Activated naive CD8-positive, alpha-beta T cell treated with anti-CD3 and anti-CD28 coated beads, Interleukin-2, amount 10 ng/mL, durations not matched to agents 7 days and 5 days (primary cell): ENCODE results near the gene HSD17B12. TPM values are rescaled to one million over a fixed set of nuclear protein-coding genes. Genes with fewer than 3 reads are reported as not detected.

Source experiments
- ATAC-seq: fragments of 150-1000 bp; cut with Tn5 transposase; one replicate; pipeline ENCODE4 v1.10.0; 2021; ENCODE audit warnings: low read depth, moderate library complexity
- POLR2A ChIA-PET: fragments of 350-600 bp; sonication (Branson Sonifier 250); formaldehyde crosslinking; loops from one replicate; lab custom pipeline; 2021; ENCODE audit warnings: antibody characterized with exemption; lab: Charles Lee
- DNase-seq: peaks from one replicate; pipeline ENCODE4 v3.0.0; 2021
- H3K27ac Mint-ChIP-seq: one replicate; pipeline ENCODE4 v1.8.0; 2022; ENCODE audit warnings: mild to moderate bottlenecking, mixed read lengths
- H3K27me3 Mint-ChIP-seq: one replicate; pipeline ENCODE4 v1.8.0; 2022; ENCODE audit warnings: mild to moderate bottlenecking, moderate library complexity, mixed read lengths
- H3K36me3 Mint-ChIP-seq: one replicate; pipeline ENCODE4 v1.8.0; 2021; ENCODE audit warnings: mild to moderate bottlenecking, mixed read lengths
- H3K4me1 Mint-ChIP-seq: one replicate; pipeline ENCODE4 v1.8.0; 2021; ENCODE audit warnings: mixed read lengths
- H3K4me3 Mint-ChIP-seq: one replicate; pipeline ENCODE4 v1.8.0; 2022; ENCODE audit warnings: mild to moderate bottlenecking, moderate library complexity, mixed read lengths
- H3K9me3 Mint-ChIP-seq: one replicate; pipeline ENCODE4 v1.8.0; 2021; ENCODE audit warnings: mixed read lengths
- total RNA-seq, 2 experiments: library from RNA; stranded (reverse); gene quantifications; one replicate each; pipeline ENCODE4 v1.2.3, GENCODE V29; 2021

The HSD17B12 gene
- total RNA-seq, 2 experiments from 2014 or later: 32.6 to 37.0 TPM

DNA sequence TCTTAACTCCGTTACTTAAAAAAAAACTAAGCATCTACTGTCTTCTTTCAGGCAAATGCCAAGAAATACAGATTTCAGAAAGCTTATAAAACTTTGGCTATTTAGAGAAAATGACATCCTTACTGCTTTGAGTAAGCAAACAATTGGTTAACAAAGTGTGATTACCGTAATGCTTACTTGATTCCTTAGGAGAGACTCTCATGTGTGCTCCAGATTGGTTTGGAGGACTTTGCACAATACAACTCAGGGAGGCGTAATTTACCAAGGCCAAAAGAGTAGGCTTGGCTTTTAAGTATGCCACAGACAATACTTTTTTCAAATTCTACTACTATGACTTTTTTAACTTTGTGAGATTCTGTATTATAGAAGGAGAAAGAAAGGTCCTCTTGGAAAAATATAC, 123.2 kb downstream of the HSD17B12 start:
- POLR2A ChIA-PET: no interaction called here
- DNase-seq (no peak), ATAC-seq (no peak)
- Mint-ChIP-seq H3K27ac (no peak overlapping the region), H3K27me3 (no peaks in the 10 kb centered on the region), H3K4me1 (no peaks in the 10 kb centered on the region), H3K4me3 (no peak overlapping the region), H3K9me3 (peaks cover 2% of the 10 kb centered on the region), H3K36me3 (peaks cover 39% of the 10 kb centered on the region)

DNA sequence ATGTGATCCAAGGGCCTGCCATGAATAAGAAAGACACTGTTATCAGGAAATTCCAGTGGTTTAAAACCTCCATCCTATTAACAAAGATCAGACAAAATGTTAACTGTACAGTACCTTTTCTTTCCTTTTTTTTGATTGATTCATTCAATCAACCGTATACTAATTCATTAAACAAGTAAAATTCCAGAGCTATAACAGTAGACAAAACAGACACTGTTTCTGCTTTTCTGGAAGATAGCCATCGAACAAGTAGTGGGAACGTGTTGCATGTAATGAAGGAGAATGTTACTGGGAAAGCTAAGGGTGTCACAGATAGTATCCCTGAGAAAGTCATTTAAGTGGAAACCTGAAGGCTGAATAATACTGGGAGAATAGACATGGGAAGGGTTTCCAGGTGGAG, 126.4 kb downstream of the HSD17B12 start:
- POLR2A ChIA-PET: no interaction called here
- peaks cover 26% of the 10 kb centered on the region for H3K36me3 Mint-ChIP-seq

GRCh38 chr11:43810929-43811596, 130.5 kb downstream of the HSD17B12 start:
- H3K9me3 Mint-ChIP-seq: peaks cover 1% of the 10 kb centered on the region
- no peaks in the 10 kb centered on the region for H3K27me3 Mint-ChIP-seq
- no peak overlapping the region for H3K27ac Mint-ChIP-seq
- POLR2A ChIA-PET: no interaction called here
- ATAC-seq (no peak), DNase-seq (no peak)
- H3K36me3 Mint-ChIP-seq: peaks cover 10% of the 10 kb centered on the region
- no peak overlapping the region for H3K4me3 Mint-ChIP-seq
- no peaks in the 10 kb centered on the region for H3K4me1 Mint-ChIP-seq

More for the DNA sequence above, 126.4 kb downstream of the HSD17B12 start:
- Mint-ChIP-seq H3K27me3 (no peaks in the 10 kb centered on the region), H3K4me3 (no peak overlapping the region), H3K4me1 (no peaks in the 10 kb centered on the region), H3K9me3 (peaks cover 2% of the 10 kb centered on the region), H3K27ac (no peak overlapping the region)
- no peak for ATAC-seq
- DNase-seq: no peak

DNA sequence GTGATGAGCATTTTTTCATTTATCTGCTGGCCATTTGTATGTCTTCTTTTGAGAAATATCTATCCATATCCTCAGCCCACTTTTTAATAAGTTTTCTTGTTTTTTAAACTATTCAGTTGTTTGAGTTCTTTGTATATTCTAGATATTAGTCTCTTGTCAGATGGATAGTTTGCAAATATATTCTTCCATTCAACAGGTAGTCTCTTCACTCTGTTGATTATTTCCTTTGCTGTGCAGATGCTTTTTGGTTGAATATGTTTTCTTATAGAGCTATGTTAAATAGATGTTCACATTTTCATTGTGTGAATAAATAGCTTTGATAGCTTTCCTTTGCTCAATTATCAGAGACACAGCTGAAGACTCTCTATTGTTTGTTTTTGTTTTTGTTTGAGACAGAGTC, 131.9 kb downstream of the HSD17B12 start:
- H3K27me3 Mint-ChIP-seq: no peaks in the 10 kb centered on the region
- DNase-seq (no peak), ATAC-seq (no peak)
- POLR2A ChIA-PET: no interaction called here
- H3K36me3 Mint-ChIP-seq: peaks cover 12% of the 10 kb centered on the region
- H3K4me3 Mint-ChIP-seq: no peak overlapping the region
- H3K4me1 Mint-ChIP-seq: no peaks in the 10 kb centered on the region
- H3K27ac Mint-ChIP-seq: no peak overlapping the region
- no peaks in the 10 kb centered on the region for H3K9me3 Mint-ChIP-seq

DNA sequence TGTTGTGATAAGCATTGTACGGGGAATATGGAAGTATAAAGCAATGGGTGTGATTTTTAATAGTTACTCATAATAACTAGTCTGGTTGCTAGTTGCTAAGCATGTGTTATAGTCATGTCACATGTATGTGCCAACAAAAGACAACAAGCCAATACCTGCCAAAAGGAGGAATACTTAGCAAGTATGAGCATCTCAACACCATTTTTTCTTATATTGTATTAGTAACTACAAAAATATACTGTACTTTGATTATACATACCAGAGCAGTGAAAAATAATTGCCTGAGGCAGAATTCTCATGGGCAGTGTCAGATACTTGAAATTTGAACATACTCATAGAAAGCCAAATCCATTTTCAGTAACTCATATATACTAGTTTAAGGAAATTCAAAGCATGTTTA, 137.7 kb downstream of the HSD17B12 start:
- Mint-ChIP-seq H3K36me3 (peaks cover 28% of the 10 kb centered on the region), H3K27ac (no peak overlapping the region), H3K4me3 (no peak overlapping the region), H3K4me1 (no peaks in the 10 kb centered on the region), H3K9me3 (no peaks in the 10 kb centered on the region), H3K27me3 (peaks cover 1% of the 10 kb centered on the region)
- ATAC-seq (no peak), DNase-seq (no peak)
- POLR2A ChIA-PET: no interaction called here

DNA sequence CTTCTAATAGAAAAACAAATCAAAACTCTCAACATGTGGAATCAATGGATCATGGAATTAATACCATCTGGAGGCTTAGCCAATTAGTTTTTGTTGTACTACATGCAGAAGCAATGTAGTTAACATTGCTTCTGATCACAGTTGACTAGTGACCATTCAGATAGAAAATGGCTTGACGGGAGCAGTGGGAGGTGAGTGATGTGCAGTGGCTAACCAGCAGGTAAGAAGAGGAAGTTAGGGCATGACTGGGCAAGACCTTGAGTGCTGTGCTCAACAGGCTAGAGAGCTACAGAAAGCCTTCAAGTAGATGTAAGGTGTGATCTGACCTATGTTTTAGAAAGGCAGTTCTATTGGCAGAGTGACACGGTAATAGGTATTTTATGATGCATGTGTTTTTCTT, 139.4 kb downstream of the HSD17B12 start:
- no peak for ATAC-seq
- Mint-ChIP-seq H3K27ac (no peak overlapping the region), H3K36me3 (peaks cover 28% of the 10 kb centered on the region), H3K4me1 (no peaks in the 10 kb centered on the region), H3K4me3 (no peak overlapping the region), H3K27me3 (peaks cover 1% of the 10 kb centered on the region), H3K9me3 (no peaks in the 10 kb centered on the region)
- POLR2A ChIA-PET: no interaction called here
- DNase-seq: no peak

GRCh38 chr11:43823316-43823715, 142.8 kb downstream of the HSD17B12 start:
- POLR2A ChIA-PET: no interaction called here
- no peak for DNase-seq
- no peaks in the 10 kb centered on the region for H3K27me3 Mint-ChIP-seq
- H3K27ac Mint-ChIP-seq: no peak overlapping the region
- H3K4me1 Mint-ChIP-seq: no peaks in the 10 kb centered on the region
- no peak overlapping the region for H3K4me3 Mint-ChIP-seq
- H3K36me3 Mint-ChIP-seq: peaks cover 18% of the 10 kb centered on the region
- ATAC-seq: no peak
- no peaks in the 10 kb centered on the region for H3K9me3 Mint-ChIP-seq

GRCh38 chr11:43823851-43824250, 143.3 kb downstream of the HSD17B12 start:
- H3K4me1 Mint-ChIP-seq: no peaks in the 10 kb centered on the region
- H3K36me3 Mint-ChIP-seq: peaks cover 18% of the 10 kb centered on the region
- H3K9me3 Mint-ChIP-seq: no peaks in the 10 kb centered on the region
- POLR2A ChIA-PET: no interaction called here
- H3K4me3 Mint-ChIP-seq: no peak overlapping the region
- H3K27me3 Mint-ChIP-seq: no peaks in the 10 kb centered on the region
- ATAC-seq (no peak), DNase-seq (no peak)
- H3K27ac Mint-ChIP-seq: no peak overlapping the region

- no peaks in the 10 kb centered on the region for H3K4me1 Mint-ChIP-seq
- POLR2A ChIA-PET: no interaction called here
- H3K27ac Mint-ChIP-seq: no peak overlapping the region
- H3K4me3 Mint-ChIP-seq: no peak overlapping the region
- peaks cover 7% of the 10 kb centered on the region for H3K36me3 Mint-ChIP-seq
- H3K27me3 Mint-ChIP-seq: no peaks in the 10 kb centered on the region
- no peaks in the 10 kb centered on the region for H3K9me3 Mint-ChIP-seq
- ATAC-seq: no peak
- no peak for DNase-seq
Observed at GRCh38 chr11:43825217-43825816, 144.8 kb downstream of the HSD17B12 start.

- Mint-ChIP-seq H3K4me1 (peaks cover 8% of the 10 kb centered on the region), H3K4me3 (no peak overlapping the region), H3K9me3 (no peaks in the 10 kb centered on the region), H3K27me3 (no peaks in the 10 kb centered on the region), H3K36me3 (peaks cover 14% of the 10 kb centered on the region), H3K27ac (peak overlapping the region; percentile 2)
- peak; percentile 75 for ATAC-seq
- DNase-seq: no peak
- POLR2A ChIA-PET: no interaction called here
Observed at GRCh38 chr11:43830928-43831440, 150.4 kb downstream of the HSD17B12 start.

DNA sequence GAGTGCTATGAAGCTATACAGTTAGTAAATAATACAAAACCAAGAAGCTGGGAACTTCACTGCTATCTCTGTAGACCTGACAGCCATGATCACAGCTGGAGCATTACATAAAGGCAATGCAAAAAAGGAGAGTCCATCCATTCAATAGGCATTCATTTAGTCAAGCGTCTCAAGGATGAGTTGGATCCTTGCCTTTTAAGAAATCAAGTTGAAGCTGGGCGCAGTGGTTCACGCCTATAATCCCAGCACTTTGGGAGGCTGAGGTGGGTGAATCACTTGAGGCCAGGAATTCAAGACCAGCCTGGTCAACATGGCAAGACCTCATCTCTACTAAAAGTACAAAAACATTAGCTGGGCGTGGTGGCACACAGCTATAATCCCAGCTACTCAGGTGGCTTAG, 152.0 kb downstream of the HSD17B12 start:
- Mint-ChIP-seq H3K9me3 (no peaks in the 10 kb centered on the region), H3K27ac (no peak overlapping the region), H3K36me3 (peaks cover 14% of the 10 kb centered on the region)

DNA sequence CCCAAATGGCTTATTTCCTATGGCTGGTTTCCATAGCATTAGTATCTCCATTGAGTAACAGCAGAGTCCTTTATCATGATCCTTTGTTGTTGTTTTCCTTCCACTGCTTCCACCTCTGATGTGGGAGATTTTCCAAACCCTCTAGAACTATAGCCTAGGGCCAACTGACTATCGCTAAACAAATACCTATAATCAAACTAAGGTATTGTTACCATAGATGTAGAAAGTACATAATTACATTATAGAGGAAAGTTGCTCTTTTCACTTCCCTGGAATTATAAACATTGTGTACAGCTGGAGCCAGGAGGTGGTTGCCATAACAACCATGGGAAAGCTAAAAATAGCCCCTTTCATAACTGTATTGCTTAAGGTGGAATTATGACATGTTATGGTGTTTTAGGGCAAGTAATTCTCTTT, 153.1 kb downstream of the HSD17B12 start:
- Mint-ChIP-seq H3K4me3 (no peak overlapping the region), H3K36me3 (peaks cover 16% of the 10 kb centered on the region), H3K27me3 (no peaks in the 10 kb centered on the region), H3K4me1 (peaks cover 8% of the 10 kb centered on the region), H3K27ac (no peak overlapping the region), H3K9me3 (no peaks in the 10 kb centered on the region)
- POLR2A ChIA-PET: no interaction called here
- DNase-seq (no peak), ATAC-seq (no peak)

More for the DNA sequence above, 152.0 kb downstream of the HSD17B12 start:
- Mint-ChIP-seq H3K27me3 (no peaks in the 10 kb centered on the region), H3K4me3 (no peak overlapping the region), H3K4me1 (peaks cover 8% of the 10 kb centered on the region)
- no peak for ATAC-seq
- DNase-seq: no peak
- POLR2A ChIA-PET: no interaction called here

DNA sequence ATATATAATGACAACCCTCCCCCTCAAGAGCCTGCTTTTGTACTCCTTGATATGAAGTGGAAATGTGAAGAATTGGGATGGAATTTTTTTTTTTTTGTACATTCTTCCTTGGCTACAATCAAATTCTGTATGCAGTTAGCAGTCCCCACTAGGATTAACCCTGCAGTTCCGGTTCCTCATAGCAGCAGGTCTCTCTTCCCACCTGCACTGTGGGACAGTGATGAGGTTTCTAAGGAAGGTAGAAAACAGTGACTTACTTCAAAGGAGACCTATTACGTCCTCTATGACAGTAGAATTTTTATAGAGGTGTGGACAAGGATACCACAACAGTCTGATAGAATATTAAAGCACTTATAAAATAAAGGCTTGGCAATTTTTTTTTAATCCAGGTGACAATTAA, 153.7 kb downstream of the HSD17B12 start:
- POLR2A ChIA-PET: no interaction called here

GRCh38 chr11:43835104-43835503, 154.6 kb downstream of the HSD17B12 start:
- POLR2A ChIA-PET: no interaction called here
- no peak overlapping the region for H3K4me3 Mint-ChIP-seq
- no peaks in the 10 kb centered on the region for H3K27me3 Mint-ChIP-seq

More for the DNA sequence above, 153.7 kb downstream of the HSD17B12 start:
- DNase-seq: no peak
- H3K9me3 Mint-ChIP-seq: no peaks in the 10 kb centered on the region
- no peaks in the 10 kb centered on the region for H3K27me3 Mint-ChIP-seq
- ATAC-seq: no peak
- peaks cover 16% of the 10 kb centered on the region for H3K36me3 Mint-ChIP-seq
- no peak overlapping the region for H3K27ac Mint-ChIP-seq
- H3K4me3 Mint-ChIP-seq: no peak overlapping the region
- H3K4me1 Mint-ChIP-seq: peaks cover 8% of the 10 kb centered on the region

More at GRCh38 chr11:43835104-43835503, 154.6 kb downstream of the HSD17B12 start:
- no peak for ATAC-seq
- no peak for DNase-seq
- H3K36me3 Mint-ChIP-seq: peaks cover 16% of the 10 kb centered on the region
- H3K9me3 Mint-ChIP-seq: no peaks in the 10 kb centered on the region
- H3K27ac Mint-ChIP-seq: no peak overlapping the region
- H3K4me1 Mint-ChIP-seq: peaks cover 8% of the 10 kb centered on the region
